Fibroblast of pulmonary artery (primary cell): ENCODE measurements around the gene HBG2.

Experiments
- DNase-seq: peaks from one replicate; pipeline ENCODE4 v3.0.0-alpha.2; 2010; ENCODE audit warnings: low read depth
- H3K4me3 ChIP-seq: replicated peaks from 2 replicates; pipeline ENCODE4 v1.5.1; 2011; ENCODE audit warnings: low read depth, mild to moderate bottlenecking, control low read depth, low read length, moderate library complexity
- CTCF ChIP-seq: IDR thresholded peaks from 2 replicates; pipeline ENCODE4 v1.5.1; 2011; ENCODE audit warnings: mild to moderate bottlenecking, control low read depth, low read length, inconsistent platforms; ENCODE audit errors: missing control alignments

The HBG2 gene

GRCh38 chr11:5241458-5241857 lies 13.1 kb downstream of the HBG2 start:
- DNase-seq = no peak
- H3K4me3 ChIP-seq = no peak overlapping the region
- no peak for TF ChIP-seq CTCF

GRCh38 chr11:5240458-5240857 lies 14.1 kb downstream of the HBG2 start:
- no peak overlapping the region for H3K4me3 ChIP-seq
- DNase-seq = no peak
- TF ChIP-seq CTCF = no peak

- no peak overlapping the region for H3K4me3 ChIP-seq
- TF ChIP-seq CTCF = no peak
- DNase-seq = no peak
Observed at GRCh38 chr11:5240056-5240455, 14.5 kb downstream of the HBG2 start.

GRCh38 chr11:5239046-5239445 lies 15.5 kb downstream of the HBG2 start:
- no peak for DNase-seq
- no peak overlapping the region for H3K4me3 ChIP-seq
- TF ChIP-seq CTCF = no peak

GRCh38 chr11:5238486-5238885 lies 16.1 kb downstream of the HBG2 start:
- DNase-seq = no peak

GRCh38 chr11:5237420-5237819 lies 17.2 kb downstream of the HBG2 start:
- H3K4me3 ChIP-seq = no peak overlapping the region
- no peak for DNase-seq
- no peak for TF ChIP-seq CTCF

More at GRCh38 chr11:5238486-5238885, 16.1 kb downstream of the HBG2 start:
- H3K4me3 ChIP-seq = no peak overlapping the region
- no peak for TF ChIP-seq CTCF

GRCh38 chr11:5235364-5236095 lies 19.1 kb downstream of the HBG2 start:
- no peak for TF ChIP-seq CTCF
- H3K4me3 ChIP-seq = no peak overlapping the region
- no peak for DNase-seq
